ENCODE measurements around the gene ATPAF2.

The ATPAF2 gene

DNA sequence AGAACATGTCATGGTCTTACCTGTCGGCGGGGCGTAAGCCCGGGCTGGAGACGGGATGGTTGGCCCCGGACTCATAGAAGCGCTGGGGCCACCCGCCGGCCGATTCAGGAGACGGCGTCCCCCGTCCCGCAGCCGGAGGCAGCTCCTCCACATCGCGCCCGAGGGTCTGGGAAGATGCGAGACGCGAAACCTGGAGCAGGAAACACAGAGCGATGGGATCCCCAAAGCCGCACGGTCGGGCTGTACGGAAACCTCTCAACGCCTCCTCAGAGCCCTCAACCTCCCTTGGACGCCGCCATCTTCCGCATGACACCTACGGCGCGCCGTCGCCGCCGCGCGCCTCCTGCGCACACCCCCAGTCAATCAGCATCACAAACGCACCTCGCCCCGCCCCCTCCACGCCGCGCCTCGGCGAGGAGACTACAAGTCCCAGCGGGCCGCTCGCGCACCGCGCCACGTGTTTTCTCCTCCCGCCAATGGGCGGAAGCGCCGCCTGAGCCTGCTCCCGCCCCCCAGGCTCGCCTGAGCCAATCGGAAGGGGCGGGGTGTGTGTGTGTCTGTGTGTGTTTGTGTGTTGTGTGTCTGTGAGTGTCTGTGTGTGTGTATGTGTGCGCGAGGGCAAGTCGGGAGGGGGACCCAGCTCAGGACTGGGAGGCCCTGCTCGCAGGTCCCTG lies at the start of gene ATPAF2, which contains the start of gene GID4:
Gene ATPAF2 (minus strand): TSS at position 308 of the 674 bp plus-strand sequence. CDS start 155 bp downstream, at position 153.
Gene GID4 (plus strand): TSS at position 548 of the 674 bp plus-strand sequence. CDS start 57 bp downstream, at position 605.
- DNase-seq (ENCODE audit: low spot score), result peak; percentile 96

GRCh38 chr17:18087610-18088491 lies 48.9 kb upstream of the ATPAF2 start, which contains the start of gene DRG2:
Gene DRG2 (plus strand): TSS chr17:18087948. CDS start chr17:18088024, 76 bp downstream.
- peak; percentile 78 for DNase-seq (ENCODE audit: low spot score)

GRCh38 chr17:18084256-18084655 lies 45.3 kb upstream of the ATPAF2 start:
- no peak for DNase-seq (ENCODE audit: low spot score)

DNA sequence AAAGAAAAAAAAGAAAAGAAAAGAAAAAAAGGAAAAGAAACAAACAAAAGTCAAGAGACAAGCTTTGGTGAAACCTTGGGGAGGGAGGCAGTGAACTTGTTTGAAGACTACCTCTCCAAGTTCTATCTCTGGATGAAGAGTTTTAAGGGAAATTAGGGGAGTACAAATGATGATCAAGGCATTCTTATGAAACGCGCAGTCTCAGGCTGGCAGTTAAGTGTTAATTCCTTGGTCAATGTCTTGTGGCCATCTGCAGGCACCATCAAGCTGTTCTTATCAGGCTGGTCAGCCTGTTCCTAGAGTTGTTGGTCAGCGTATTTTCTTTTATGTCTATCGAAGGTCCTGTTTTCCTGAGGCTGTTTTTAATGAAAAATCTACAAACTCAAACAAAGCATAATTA lies 40.6 kb upstream of the ATPAF2 start:
- no peak for DNase-seq (ENCODE audit: low spot score)

DNA sequence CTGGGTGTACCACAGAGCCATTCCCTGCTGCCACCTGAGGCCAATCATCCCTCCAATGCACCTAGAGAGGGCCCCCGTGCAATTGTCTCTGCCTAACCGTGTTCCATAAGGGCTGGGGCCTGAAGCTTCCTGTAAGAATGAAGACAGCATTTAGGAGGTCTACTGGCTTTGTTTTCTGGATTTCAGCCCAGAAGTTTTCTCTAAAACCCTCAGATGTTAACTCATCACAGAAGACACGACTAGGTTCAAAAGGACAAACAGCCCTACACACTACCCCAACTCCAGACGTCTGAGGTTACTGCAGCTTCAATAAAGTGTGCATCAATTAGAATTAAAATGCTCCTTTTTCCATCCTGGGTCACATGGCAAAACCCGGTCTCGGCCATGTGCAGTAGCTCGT lies 38.0 kb upstream of the ATPAF2 start:
- DNase-seq (ENCODE audit: low spot score), result no peak

DNA sequence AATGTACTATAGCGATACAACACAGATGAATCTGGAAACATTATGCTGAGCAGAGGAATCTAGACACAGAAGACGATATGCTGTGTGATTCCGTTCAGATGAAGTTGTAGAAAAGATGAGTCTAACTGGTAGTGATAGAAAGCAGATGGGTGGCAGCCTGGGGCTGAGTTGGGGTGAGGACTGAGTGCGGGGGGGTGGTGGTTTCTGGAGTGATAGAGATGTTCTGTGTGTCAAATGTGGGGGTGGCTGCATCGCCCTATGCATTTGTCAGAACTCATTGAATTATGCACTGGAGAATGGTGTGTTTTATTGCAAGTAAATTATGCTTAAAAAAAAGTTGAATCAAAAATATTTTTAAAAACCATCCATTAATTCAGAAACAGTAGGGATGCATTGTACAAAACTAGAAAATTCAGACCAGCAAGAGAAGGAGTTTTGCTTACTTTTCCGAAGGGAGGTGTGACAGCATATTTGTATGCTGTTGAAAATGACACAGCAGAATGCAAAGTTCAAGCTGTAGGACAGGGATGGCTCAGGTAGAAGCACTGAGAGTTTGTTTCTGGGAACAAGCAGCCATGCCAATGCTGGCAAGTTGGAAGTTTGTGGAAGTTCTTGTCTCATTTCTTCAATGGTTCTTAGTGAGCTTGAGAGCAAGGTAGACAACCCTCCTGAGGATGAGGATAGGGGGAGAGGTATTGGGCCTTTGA lies 35.8 kb upstream of the ATPAF2 start:
- no peak for DNase-seq (ENCODE audit: low spot score)

DNA sequence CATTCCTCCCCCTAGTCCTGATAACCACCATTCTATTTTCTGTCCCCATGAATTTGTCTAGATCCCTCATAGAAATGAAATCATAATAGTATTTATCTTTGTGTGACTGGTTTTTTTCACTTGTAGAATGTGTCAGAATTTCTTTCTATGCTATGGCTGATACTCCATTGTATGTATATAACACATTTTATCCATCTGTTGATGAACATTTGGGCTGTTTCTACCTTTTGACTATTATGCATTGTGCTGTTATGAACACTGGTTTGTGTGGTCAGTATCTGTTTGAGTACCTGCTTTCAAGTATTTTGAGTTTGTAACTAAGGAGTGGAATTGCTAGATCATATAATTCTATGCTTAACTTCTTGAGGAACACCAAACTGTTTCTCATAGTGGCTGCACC lies 32.8 kb upstream of the ATPAF2 start:
- DNase-seq (ENCODE audit: low spot score), result no peak

GRCh38 chr17:18070861-18071340 lies 31.9 kb upstream of the ATPAF2 start:
- DNase-seq (ENCODE audit: low spot score), result no peak

GRCh38 chr17:18069101-18069500 lies 30.1 kb upstream of the ATPAF2 start:
- DNase-seq (ENCODE audit: low spot score), result no peak

GRCh38 chr17:18066866-18067265 lies 27.9 kb upstream of the ATPAF2 start:
- no peak for DNase-seq (ENCODE audit: low spot score)

DNA sequence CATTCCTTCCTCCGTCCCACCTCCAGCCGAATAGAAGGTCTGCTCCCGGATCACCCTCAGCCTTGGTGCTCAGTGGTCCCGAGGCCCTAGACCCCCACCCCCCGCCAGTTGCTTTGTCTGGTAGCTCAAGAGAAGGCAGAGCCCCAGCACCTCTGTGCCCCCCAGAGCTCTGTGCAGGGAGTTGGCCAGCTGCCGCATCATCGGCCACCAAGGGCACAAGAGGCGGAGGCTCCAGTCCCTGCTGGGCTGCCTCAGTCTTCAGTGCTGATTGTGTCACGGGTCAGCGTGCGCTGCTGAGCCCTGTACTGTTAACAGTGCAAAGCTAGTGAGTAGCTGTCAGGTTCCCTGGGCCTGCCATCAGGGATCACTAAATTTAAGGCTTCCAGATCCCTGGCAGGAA lies 26.6 kb upstream of the ATPAF2 start:
- DNase-seq (ENCODE audit: low spot score), result no peak

DNA sequence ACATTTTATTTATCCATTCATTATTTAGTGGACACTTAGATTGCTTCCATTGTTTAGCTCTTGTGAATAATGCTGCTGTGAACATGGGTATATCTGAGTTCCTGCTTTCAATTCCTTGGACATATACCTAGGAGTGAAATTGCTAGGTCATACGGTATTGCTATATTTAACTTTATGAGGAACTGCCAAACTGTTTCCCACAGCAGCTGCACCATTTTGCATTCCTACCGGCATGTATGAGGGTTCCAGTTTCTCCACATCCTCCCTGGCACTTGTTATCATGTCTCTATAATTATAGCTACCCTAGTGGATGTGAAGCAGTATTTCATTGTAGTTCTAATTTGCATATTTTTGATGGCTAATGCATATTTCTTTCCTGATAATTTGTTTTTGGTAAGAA lies 25.1 kb upstream of the ATPAF2 start:
- no peak for DNase-seq (ENCODE audit: low spot score)

GRCh38 chr17:18059283-18059682 lies 20.3 kb upstream of the ATPAF2 start:
- no peak for DNase-seq (ENCODE audit: low spot score)

DNA sequence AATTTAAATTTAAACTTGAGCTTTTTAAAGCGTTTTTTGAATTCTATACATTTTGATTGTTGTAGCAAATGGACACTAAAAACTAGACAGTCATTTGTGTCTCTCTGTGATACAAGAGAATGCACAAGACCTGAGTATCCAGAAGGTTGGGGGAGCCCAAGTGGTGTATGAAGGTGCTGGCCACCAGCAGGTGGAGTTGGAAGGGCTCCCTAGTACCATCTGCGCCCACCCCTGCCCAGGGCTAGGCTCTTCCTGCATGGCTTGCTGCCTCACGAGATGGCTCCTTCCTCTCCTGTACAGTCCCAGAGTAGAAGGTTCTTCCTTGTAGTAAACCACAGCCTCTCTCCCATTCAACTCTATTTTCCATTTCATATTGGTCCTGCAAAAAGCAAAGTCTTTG lies 17.2 kb upstream of the ATPAF2 start:
- no peak for DNase-seq (ENCODE audit: low spot score)

GRCh38 chr17:18055597-18055996 lies 16.6 kb upstream of the ATPAF2 start:
- DNase-seq (ENCODE audit: low spot score), result no peak

- DNase-seq (ENCODE audit: low spot score), result no peak
Measured at GRCh38 chr17:18045691-18046350, 6.9 kb upstream of the ATPAF2 start.

- no peak for DNase-seq (ENCODE audit: low spot score)
Measured at GRCh38 chr17:18044609-18045008, 5.6 kb upstream of the ATPAF2 start.

DNA sequence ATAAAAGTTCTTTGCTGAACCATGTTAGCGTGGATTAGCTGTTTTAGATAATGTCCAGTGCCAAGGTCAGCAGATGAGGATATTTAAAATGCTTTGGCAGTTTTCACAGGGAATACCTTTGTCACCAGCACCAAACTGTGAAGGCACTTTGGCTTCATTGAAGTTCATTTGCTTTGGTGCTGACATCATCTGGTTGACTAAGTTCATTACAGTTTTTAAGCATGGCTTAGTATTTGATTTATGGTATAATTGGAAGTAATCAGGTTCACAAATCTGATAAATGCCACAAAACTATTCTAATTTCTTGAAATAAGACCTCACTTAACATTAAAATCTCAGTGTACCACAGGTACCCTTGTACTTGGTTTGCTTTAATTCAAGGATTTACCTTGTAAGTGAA lies 4.5 kb upstream of the ATPAF2 start:
- peak; percentile 24 for DNase-seq (ENCODE audit: low spot score)

GRCh38 chr17:18042983-18043382 lies 4.0 kb upstream of the ATPAF2 start:
- DNase-seq (ENCODE audit: low spot score), result no peak

DNA sequence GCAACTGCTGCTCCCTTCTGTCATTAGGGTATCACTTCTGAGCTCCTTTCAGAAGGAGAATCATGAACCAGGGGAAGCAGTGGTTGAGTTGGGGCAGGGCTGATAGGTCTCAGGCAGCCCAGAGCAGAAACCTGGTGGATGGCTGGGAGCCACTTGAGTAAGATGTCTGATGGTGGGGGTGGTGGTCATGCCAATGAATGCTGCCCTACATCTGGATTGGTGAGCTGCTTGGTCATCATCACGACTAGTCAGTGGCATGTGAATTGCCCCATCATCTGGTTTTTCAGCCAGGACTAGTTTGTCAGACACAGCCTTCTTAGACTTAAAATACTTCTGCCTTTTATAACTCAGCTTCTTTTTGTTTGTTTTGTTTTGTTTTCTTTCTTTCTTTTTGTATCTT lies 2.8 kb upstream of the ATPAF2 start:
- no peak for DNase-seq (ENCODE audit: low spot score)

GRCh38 chr17:18040261-18040858 lies 1.4 kb upstream of the ATPAF2 start:
- DNase-seq (ENCODE audit: low spot score), result no peak
